Liver (tissue), 3 donors: ENCODE results near the gene LYRM4.

Experiments
- GABPA ChIP-seq, 2 donors: IDR thresholded peaks in 1 of 2; conservative IDR thresholded peaks in 1 of 2; 2 replicates each; pipeline ENCODE4 v1.6.1; 2016; ENCODE audit warnings: antibody characterized with exemption in 2 of 2, mild to moderate bottlenecking in 1 of 2, moderate library complexity in 1 of 2
- HNF4A ChIP-seq, 2 donors: conservative IDR thresholded peaks; 2 replicates each; pipeline ENCODE4 v1.6.1; 2016; ENCODE audit warnings: antibody characterized with exemption in 2 of 2, mild to moderate bottlenecking in 2 of 2
- RAD21 ChIP-seq, 2 donors: IDR thresholded peaks; 2 replicates each; pipeline ENCODE4 v1.6.1; 2016; ENCODE audit warnings: antibody characterized with exemption in 2 of 2, mild to moderate bottlenecking in 2 of 2
- RXRA ChIP-seq, 2 donors: IDR thresholded peaks; 2 replicates each; pipeline ENCODE4 v1.6.1; 2017 to 2018; ENCODE audit warnings: antibody characterized with exemption in 2 of 2, mild to moderate bottlenecking in 1 of 2
- SP1 ChIP-seq: IDR thresholded peaks from 2 replicates; pipeline ENCODE4 v1.6.1; 2018; ENCODE audit warnings: antibody characterized with exemption, mild to moderate bottlenecking
- YY1 ChIP-seq: IDR thresholded peaks from 2 replicates; pipeline ENCODE4 v1.6.1; 2016; ENCODE audit warnings: antibody characterized with exemption, mild to moderate bottlenecking
- TF ChIP-seq, protein P1 (sequence below): fragments of 150-350 bp; IDR thresholded peaks from 2 replicates; pipeline ENCODE4 v1.5.1; 2017; ENCODE audit warnings: improper control_type of control experiment, low read depth, low read length; ENCODE audit not compliant: missing input control
- TF ChIP-seq, protein P2 (sequence below): IDR thresholded peaks from 2 replicates; pipeline ENCODE4 v1.6.1; 2016; ENCODE audit warnings: antibody characterized with exemption, mild to moderate bottlenecking
- TF ChIP-seq, protein P3 (sequence below): IDR thresholded peaks from 2 replicates; pipeline ENCODE4 v1.6.1; 2016; ENCODE audit warnings: antibody characterized with exemption
- TF ChIP-seq, protein P4 (sequence below): IDR thresholded peaks from 2 replicates; pipeline ENCODE4 v1.6.1; 2016; ENCODE audit warnings: antibody characterized with exemption
- donor health status: healthy.
- donor health status: healthy.

DNA sequence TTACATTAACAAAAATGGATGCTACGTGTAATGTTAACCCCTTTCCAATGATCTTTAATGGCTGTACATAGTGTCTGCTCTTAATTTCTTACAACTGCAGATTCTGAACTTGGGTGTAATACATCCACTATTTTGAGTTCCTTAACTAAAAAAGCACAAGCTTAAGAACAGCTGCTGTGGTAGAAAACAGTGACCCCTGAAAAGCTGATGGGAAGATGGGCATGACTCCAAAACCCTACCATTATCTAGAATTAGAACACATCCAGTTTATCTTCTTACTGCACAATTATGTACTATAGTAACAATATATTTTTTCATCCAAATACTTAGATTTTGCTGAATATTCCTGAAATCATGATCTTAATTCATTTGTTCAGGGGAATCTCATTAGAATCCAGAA is 49.3 kb downstream of the LYRM4 start:
- TF ChIP-seq, protein P1, sequence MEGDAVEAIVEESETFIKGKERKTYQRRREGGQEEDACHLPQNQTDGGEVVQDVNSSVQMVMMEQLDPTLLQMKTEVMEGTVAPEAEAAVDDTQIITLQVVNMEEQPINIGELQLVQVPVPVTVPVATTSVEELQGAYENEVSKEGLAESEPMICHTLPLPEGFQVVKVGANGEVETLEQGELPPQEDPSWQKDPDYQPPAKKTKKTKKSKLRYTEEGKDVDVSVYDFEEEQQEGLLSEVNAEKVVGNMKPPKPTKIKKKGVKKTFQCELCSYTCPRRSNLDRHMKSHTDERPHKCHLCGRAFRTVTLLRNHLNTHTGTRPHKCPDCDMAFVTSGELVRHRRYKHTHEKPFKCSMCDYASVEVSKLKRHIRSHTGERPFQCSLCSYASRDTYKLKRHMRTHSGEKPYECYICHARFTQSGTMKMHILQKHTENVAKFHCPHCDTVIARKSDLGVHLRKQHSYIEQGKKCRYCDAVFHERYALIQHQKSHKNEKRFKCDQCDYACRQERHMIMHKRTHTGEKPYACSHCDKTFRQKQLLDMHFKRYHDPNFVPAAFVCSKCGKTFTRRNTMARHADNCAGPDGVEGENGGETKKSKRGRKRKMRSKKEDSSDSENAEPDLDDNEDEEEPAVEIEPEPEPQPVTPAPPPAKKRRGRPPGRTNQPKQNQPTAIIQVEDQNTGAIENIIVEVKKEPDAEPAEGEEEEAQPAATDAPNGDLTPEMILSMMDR, result no peak
- TF ChIP-seq SP1 (no peak), GABPA (IDR thresholded peaks at IDR 0.05 in 1 of 2, conservative IDR thresholded peaks at IDR 0.05 in 1 of 2) (no peak), HNF4A (conservative IDR thresholded peaks at IDR 0.05) (no peak), YY1 (no peak), RXRA (IDR thresholded peaks at IDR 0.05) (no peak), RAD21 (IDR thresholded peaks at IDR 0.05) (no peak)
- TF ChIP-seq, protein P2, sequence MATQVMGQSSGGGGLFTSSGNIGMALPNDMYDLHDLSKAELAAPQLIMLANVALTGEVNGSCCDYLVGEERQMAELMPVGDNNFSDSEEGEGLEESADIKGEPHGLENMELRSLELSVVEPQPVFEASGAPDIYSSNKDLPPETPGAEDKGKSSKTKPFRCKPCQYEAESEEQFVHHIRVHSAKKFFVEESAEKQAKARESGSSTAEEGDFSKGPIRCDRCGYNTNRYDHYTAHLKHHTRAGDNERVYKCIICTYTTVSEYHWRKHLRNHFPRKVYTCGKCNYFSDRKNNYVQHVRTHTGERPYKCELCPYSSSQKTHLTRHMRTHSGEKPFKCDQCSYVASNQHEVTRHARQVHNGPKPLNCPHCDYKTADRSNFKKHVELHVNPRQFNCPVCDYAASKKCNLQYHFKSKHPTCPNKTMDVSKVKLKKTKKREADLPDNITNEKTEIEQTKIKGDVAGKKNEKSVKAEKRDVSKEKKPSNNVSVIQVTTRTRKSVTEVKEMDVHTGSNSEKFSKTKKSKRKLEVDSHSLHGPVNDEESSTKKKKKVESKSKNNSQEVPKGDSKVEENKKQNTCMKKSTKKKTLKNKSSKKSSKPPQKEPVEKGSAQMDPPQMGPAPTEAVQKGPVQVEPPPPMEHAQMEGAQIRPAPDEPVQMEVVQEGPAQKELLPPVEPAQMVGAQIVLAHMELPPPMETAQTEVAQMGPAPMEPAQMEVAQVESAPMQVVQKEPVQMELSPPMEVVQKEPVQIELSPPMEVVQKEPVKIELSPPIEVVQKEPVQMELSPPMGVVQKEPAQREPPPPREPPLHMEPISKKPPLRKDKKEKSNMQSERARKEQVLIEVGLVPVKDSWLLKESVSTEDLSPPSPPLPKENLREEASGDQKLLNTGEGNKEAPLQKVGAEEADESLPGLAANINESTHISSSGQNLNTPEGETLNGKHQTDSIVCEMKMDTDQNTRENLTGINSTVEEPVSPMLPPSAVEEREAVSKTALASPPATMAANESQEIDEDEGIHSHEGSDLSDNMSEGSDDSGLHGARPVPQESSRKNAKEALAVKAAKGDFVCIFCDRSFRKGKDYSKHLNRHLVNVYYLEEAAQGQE, result no peak
- TF ChIP-seq, protein P3, sequence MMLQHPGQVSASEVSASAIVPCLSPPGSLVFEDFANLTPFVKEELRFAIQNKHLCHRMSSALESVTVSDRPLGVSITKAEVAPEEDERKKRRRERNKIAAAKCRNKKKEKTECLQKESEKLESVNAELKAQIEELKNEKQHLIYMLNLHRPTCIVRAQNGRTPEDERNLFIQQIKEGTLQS, result no peak
- TF ChIP-seq, protein P4, sequence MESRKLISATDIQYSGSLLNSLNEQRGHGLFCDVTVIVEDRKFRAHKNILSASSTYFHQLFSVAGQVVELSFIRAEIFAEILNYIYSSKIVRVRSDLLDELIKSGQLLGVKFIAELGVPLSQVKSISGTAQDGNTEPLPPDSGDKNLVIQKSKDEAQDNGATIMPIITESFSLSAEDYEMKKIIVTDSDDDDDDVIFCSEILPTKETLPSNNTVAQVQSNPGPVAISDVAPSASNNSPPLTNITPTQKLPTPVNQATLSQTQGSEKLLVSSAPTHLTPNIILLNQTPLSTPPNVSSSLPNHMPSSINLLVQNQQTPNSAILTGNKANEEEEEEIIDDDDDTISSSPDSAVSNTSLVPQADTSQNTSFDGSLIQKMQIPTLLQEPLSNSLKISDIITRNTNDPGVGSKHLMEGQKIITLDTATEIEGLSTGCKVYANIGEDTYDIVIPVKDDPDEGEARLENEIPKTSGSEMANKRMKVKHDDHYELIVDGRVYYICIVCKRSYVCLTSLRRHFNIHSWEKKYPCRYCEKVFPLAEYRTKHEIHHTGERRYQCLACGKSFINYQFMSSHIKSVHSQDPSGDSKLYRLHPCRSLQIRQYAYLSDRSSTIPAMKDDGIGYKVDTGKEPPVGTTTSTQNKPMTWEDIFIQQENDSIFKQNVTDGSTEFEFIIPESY, result no peak
